Measurements from ENCODE around the gene GMPR.

The GMPR gene

GRCh38 chr6:16336911-16337294 is 98.5 kb downstream of the GMPR start:
- ATAC-seq: no peak; the same call in 2 of the 3 replicates
- TF ChIP-seq ISL1 (CRISPR knock-in tag; IDR thresholded peaks at IDR 0.05) (no peak), OSR1 (CRISPR knock-in tag; IDR thresholded peaks at IDR 0.05) (no peak), TOX (CRISPR knock-in tag; IDR thresholded peaks at IDR 0.05; ENCODE audit: borderline replicate concordance) (no peak)
- TF ChIP-seq, protein P1, sequence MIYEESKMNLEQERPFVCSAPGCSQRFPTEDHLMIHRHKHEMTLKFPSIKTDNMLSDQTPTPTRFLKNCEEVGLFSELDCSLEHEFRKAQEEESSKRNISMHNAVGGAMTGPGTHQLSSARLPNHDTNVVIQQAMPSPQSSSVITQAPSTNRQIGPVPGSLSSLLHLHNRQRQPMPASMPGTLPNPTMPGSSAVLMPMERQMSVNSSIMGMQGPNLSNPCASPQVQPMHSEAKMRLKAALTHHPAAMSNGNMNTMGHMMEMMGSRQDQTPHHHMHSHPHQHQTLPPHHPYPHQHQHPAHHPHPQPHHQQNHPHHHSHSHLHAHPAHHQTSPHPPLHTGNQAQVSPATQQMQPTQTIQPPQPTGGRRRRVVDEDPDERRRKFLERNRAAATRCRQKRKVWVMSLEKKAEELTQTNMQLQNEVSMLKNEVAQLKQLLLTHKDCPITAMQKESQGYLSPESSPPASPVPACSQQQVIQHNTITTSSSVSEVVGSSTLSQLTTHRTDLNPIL (CRISPR knock-in tag; IDR thresholded peaks at IDR 0.05; ENCODE audit: low read depth): no peak

DNA sequence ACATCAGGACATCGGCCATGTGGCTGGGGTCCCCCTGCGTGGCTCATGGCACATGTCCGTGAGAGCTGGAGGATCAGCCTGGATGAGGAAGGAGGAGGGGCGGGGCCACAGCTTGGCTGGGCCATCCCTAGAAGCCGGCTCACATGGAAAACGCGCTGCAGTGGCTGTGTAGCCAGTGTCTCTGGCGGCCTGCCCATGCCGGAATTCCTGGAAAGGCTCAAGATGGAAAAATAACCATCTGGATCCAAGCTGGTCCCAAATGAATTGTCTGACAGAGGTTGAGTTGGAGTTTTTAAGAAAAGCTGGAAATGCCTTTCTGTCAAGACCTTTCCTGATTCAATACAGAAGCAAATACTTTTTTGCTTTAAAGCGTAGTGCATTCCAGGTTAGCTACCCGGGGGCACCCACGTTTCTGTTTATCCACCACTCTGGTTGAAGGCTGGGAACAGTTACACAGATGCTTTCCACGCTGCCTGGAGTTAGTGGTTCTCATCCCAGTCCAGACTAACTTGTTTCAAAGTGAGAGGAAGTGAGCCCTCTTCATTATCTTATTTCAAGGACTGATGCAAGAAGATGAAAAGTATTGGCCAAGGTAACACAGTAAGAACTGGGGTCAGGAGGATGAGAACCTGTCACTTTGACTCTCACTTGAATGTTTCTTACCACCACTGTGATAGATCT is 99.0 kb downstream of the GMPR start:
- peak; percentile 65 for ATAC-seq
- TF ChIP-seq RARB (CRISPR knock-in tag; IDR thresholded peaks at IDR 0.05) (no peak), ARNTL (CRISPR knock-in tag; IDR thresholded peaks at IDR 0.05; ENCODE audit: borderline replicate concordance, low read depth) (peak; percentile 43; the same call in 1 of the 2 replicates), ESRRG (CRISPR knock-in tag; IDR thresholded peaks at IDR 0.05) (no peak), ZC3H10 (CRISPR knock-in tag; IDR thresholded peaks at IDR 0.05) (no peak), TCF4 (CRISPR knock-in tag; IDR thresholded peaks at IDR 0.05; ENCODE audit: borderline replicate concordance) (peak; percentile 93), TSHZ2 (CRISPR knock-in tag; IDR thresholded peaks at IDR 0.05) (peak; percentile 79; the same call in 1 of the 2 replicates), CSDC2 (CRISPR knock-in tag; IDR thresholded peaks at IDR 0.05) (no peak), BACH2 (CRISPR knock-in tag; IDR thresholded peaks at IDR 0.05; ENCODE audit: borderline replicate concordance) (no peak), ZNF8 (CRISPR knock-in tag; IDR thresholded peaks at IDR 0.05) (no peak), SNAI2 (CRISPR knock-in tag; IDR thresholded peaks at IDR 0.05) (0 out of 2 replicates have a peak, but pooled peaks have one; percentile 24), ZNF565 (CRISPR knock-in tag; conservative IDR thresholded peaks at IDR 0.05; ENCODE audit: low read depth) (no peak), GLIS3 (CRISPR knock-in tag; IDR thresholded peaks at IDR 0.05) (no peak), PATZ1 (CRISPR knock-in tag; IDR thresholded peaks at IDR 0.05; ENCODE audit: borderline replicate concordance) (no peak), ISL1 (CRISPR knock-in tag; IDR thresholded peaks at IDR 0.05) (peak; percentile 68)
- TF ChIP-seq, protein P1 (CRISPR knock-in tag; IDR thresholded peaks at IDR 0.05; ENCODE audit: low read depth): no peak

DNA sequence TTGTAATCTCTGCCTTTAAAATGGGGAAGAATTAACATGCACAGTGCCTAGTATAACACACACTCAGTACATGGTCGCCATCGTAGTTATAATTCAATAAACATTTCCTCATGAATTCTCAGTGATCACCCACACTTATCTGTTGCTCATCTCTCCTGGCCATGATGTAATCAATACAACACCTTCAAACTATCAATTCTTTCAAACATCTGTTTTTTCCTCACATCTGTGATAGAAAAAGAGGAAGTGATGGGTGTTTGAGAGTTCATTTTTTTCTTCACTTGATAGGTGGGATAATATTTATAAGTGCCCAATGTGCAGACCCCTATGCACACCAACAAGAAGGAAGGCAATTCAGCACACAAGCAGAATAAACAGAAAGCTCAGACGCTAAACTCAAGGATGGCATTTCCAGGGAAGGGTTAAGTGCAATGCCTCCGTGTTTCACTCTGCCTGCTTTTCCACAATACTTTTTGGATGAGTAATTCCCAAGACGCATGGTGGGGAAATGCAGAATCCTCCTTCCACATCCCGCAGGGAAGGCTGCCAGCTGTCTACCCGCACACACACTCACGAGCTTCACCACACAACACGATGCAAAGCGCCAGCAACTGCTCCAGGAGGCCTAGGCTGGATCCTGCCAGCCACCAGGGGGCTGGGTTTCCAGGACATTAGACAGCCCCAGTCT is 100.3 kb downstream of the GMPR start:
- TF ChIP-seq ZFP30 (CRISPR knock-in tag; IDR thresholded peaks at IDR 0.05) (no peak), TSHZ2 (CRISPR knock-in tag; IDR thresholded peaks at IDR 0.05) (peak; percentile 52; the same call in 1 of the 2 replicates), RARB (CRISPR knock-in tag; IDR thresholded peaks at IDR 0.05) (0 out of 2 replicates have a peak, but pooled peaks have one; percentile 39), ZFP3 (CRISPR knock-in tag; IDR thresholded peaks at IDR 0.05) (0 out of 2 replicates have a peak, but pooled peaks have one; percentile 40)
- peak; percentile 87 for ATAC-seq
